ENCODE results near the gene GINS3.

DNA sequence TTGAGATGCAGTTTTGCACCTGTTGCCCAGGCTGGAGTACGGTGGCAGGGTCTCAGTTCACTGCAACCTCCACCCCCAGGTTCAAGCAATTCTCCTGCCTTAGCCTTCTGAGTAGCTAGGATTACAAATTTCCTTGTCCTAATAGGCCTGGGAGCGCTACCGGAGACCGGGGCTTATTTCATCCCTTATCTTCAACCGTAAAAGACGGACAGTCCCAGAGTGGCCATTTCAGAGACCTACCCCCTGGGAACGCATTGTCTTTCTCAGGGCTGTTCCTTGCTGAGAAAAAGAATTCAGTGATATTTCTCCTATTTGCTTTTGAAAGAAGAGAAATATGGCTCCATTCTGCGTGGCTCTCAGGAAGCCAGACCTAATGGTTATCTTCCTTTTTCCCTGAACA, 39.6 kb upstream of the GINS3 start:
- TF ChIP-seq POLR2A (IDR thresholded peaks at IDR 0.05), result no peak
- TF ChIP-seq, protein P1, sequence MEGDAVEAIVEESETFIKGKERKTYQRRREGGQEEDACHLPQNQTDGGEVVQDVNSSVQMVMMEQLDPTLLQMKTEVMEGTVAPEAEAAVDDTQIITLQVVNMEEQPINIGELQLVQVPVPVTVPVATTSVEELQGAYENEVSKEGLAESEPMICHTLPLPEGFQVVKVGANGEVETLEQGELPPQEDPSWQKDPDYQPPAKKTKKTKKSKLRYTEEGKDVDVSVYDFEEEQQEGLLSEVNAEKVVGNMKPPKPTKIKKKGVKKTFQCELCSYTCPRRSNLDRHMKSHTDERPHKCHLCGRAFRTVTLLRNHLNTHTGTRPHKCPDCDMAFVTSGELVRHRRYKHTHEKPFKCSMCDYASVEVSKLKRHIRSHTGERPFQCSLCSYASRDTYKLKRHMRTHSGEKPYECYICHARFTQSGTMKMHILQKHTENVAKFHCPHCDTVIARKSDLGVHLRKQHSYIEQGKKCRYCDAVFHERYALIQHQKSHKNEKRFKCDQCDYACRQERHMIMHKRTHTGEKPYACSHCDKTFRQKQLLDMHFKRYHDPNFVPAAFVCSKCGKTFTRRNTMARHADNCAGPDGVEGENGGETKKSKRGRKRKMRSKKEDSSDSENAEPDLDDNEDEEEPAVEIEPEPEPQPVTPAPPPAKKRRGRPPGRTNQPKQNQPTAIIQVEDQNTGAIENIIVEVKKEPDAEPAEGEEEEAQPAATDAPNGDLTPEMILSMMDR (IDR thresholded peaks at IDR 0.05), result no peak
- no peak for TF ChIP-seq POLR2AphosphoS5 (IDR thresholded peaks at IDR 0.05)

Data from upper lobe of left lung (tissue), 4 donors.